Osteoblast (primary cell): ENCODE data around the gene TMC3. TPM values are rescaled to one million over a fixed set of nuclear protein-coding genes. Genes with fewer than 3 reads are reported as not detected.

Experiments used
- DNase-seq: peaks from one replicate; pipeline ENCODE4 v3.0.0; 2011; ENCODE audit warnings: low spot score, mixed read lengths; ENCODE audit not compliant: insufficient read length; ENCODE audit errors: missing footprints
- H2AFZ ChIP-seq: 2 replicates; pipeline ENCODE4 v1.6.0; 2011; ENCODE audit warnings: mild to moderate bottlenecking, low read length
- H3K27ac ChIP-seq: 2 replicates; pipeline ENCODE4 v1.5.1; 2011; ENCODE audit warnings: mild to moderate bottlenecking, low read depth, low read length, moderate library complexity
- H3K27me3 ChIP-seq: 2 replicates; pipeline ENCODE4 v1.6.0; 2012; ENCODE audit warnings: mild to moderate bottlenecking, control low read depth, inconsistent platforms, low read length, moderate library complexity; ENCODE audit not compliant: insufficient read depth
- H3K36me3 ChIP-seq: 2 replicates; pipeline ENCODE4 v1.5.1; 2011; ENCODE audit warnings: mild to moderate bottlenecking, low read length, control low read depth, moderate library complexity; ENCODE audit not compliant: insufficient read depth
- H3K4me1 ChIP-seq: 2 replicates; pipeline ENCODE4 v1.5.1; 2011; ENCODE audit warnings: mild to moderate bottlenecking, low read length, control low read depth, moderate library complexity; ENCODE audit not compliant: insufficient read depth
- H3K4me2 ChIP-seq: 2 replicates; pipeline ENCODE4 v1.6.0; 2011; ENCODE audit warnings: mild to moderate bottlenecking, low read length; ENCODE audit not compliant: insufficient read depth
- H3K4me3 ChIP-seq: fragments of 200-600 bp; sonication (generic); 3 replicates; pipeline ENCODE4 v1.5.1; 2012; ENCODE audit warnings: mild to moderate bottlenecking, low read length, inconsistent platforms; ENCODE audit not compliant: insufficient read depth
- H3K79me2 ChIP-seq: 2 replicates; pipeline ENCODE4 v1.6.0; 2012; ENCODE audit warnings: mild to moderate bottlenecking, low read length, control low read depth, inconsistent platforms; ENCODE audit not compliant: insufficient read depth
- H3K9me3 ChIP-seq: 2 replicates; pipeline ENCODE4 v1.5.1; 2011; ENCODE audit warnings: low read depth, low read length, control low read depth
- H4K20me1 ChIP-seq: 2 replicates; pipeline ENCODE4 v1.6.0; 2012; ENCODE audit warnings: mild to moderate bottlenecking, low read length, control low read depth; ENCODE audit not compliant: insufficient read depth
- total RNA-seq: library from RNA; depleted of rRNA; stranded (reverse); fragments of >200 nt; gene quantifications from 2 replicates; pipeline ENCODE4 v1.2.3, GENCODE V29; 2012
- TF ChIP-seq, protein P1 (sequence below): IDR thresholded peaks from 2 replicates; pipeline ENCODE4 v1.5.1; 2011; ENCODE audit warnings: mild to moderate bottlenecking, low read depth, low read length, moderate library complexity; ENCODE audit errors: extremely low read depth

Gene TMC3
- total RNA-seq, 1 donor: not detected

DNA sequence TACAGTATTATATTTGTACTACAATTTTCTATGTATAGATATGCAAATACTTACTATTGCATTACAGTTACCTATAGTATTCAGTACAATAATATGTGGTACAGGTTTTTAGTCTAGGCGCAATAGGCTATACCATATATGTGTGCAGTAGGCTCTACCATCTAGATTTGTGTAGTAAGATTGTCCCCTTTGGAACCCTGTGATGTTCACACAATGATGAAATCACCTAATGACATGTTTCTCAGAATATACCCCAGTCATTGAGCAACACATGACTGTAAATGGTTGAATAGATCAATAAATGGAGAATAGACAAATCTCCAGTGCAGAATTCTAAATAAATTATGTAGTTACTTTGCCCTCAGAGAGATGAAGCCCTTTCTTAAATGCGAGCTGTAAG, 17.6 kb upstream of the TMC3 start:
- H3K36me3 ChIP-seq: no peaks in the 10 kb centered on the region
- H3K9me3 ChIP-seq: no peaks in the 10 kb centered on the region
- no peak overlapping the region for H3K4me2 ChIP-seq
- H4K20me1 ChIP-seq: no peaks in the 10 kb centered on the region
- H3K4me1 ChIP-seq: no peaks in the 10 kb centered on the region
- no peak overlapping the region for H3K4me3 ChIP-seq
- H3K27me3 ChIP-seq: no peaks in the 10 kb centered on the region
- TF ChIP-seq, protein P1, sequence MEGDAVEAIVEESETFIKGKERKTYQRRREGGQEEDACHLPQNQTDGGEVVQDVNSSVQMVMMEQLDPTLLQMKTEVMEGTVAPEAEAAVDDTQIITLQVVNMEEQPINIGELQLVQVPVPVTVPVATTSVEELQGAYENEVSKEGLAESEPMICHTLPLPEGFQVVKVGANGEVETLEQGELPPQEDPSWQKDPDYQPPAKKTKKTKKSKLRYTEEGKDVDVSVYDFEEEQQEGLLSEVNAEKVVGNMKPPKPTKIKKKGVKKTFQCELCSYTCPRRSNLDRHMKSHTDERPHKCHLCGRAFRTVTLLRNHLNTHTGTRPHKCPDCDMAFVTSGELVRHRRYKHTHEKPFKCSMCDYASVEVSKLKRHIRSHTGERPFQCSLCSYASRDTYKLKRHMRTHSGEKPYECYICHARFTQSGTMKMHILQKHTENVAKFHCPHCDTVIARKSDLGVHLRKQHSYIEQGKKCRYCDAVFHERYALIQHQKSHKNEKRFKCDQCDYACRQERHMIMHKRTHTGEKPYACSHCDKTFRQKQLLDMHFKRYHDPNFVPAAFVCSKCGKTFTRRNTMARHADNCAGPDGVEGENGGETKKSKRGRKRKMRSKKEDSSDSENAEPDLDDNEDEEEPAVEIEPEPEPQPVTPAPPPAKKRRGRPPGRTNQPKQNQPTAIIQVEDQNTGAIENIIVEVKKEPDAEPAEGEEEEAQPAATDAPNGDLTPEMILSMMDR: no peak
- H3K27ac ChIP-seq: no peak overlapping the region
- DNase-seq: no peak
- no peak overlapping the region for H2AFZ ChIP-seq
- H3K79me2 ChIP-seq: no peaks in the 10 kb centered on the region

DNA sequence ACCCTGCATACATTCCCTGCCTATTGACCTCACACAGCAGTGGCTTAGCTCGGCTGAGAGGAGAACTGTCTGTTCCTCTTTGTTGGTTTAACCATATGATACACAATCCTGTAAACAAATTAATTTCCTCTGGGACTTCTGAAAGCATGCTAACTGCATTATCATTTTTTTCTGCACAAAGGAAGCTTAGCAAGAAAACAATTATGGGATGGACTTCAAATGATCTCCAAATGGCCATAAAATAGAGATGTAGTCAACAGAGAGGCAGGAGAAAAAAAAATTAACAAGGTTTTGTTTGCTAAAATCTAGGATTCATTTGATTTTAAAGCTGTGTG, 14.4 kb upstream of the TMC3 start:
- no peaks in the 10 kb centered on the region for H3K27me3 ChIP-seq
- no peaks in the 10 kb centered on the region for H3K4me1 ChIP-seq
- H3K4me3 ChIP-seq: no peak overlapping the region
- H2AFZ ChIP-seq: no peak overlapping the region
- H3K27ac ChIP-seq: no peak overlapping the region
- no peak overlapping the region for H3K4me2 ChIP-seq
- H3K79me2 ChIP-seq: no peaks in the 10 kb centered on the region
- TF ChIP-seq, protein P1: no peak
- H4K20me1 ChIP-seq: no peaks in the 10 kb centered on the region
- H3K36me3 ChIP-seq: no peaks in the 10 kb centered on the region
- no peak for DNase-seq
- H3K9me3 ChIP-seq: no peaks in the 10 kb centered on the region

DNA sequence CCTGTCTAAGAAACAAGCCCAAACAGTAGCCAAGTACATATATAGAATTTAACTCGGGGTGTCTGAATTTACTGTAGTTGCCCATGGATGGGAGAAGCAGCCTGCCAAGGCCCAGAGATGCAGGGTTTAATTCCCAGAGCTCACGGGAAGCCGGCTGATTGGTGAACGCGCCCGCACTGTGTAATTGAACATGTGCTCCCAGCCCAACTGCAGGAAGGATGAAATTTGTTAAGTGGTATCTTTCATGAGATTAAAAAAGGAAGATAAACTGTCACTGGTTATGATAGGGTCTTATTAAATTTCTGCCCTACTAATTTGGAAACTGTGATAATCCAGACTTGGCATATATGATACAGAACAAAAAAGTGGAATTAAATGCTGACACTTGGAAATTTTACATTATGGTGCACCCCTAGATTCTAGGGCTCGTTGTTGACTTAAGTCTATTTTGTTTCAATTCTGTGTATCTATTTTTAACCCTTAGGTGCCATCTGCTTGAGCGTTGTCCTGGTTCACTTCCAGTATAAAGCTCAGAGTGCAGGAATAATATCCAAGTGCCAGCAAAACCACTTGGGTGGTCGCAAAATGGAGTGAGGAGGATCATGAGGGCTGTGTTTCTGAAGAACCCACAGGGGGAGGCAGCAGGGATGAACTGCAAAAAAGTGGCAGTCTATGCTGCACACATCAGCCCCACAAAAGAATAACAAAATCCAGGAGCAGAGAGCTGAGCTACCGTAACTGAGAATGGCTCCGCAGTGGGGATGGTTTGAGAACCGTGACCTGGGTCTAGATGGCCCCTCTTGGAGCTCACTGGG, 13.8 kb upstream of the TMC3 start:
- H3K9me3 ChIP-seq: no peaks in the 10 kb centered on the region
- no peak overlapping the region for H3K4me2 ChIP-seq
- no peak overlapping the region for H2AFZ ChIP-seq
- no peak for DNase-seq
- H3K4me3 ChIP-seq: no peak overlapping the region
- no peaks in the 10 kb centered on the region for H4K20me1 ChIP-seq
- H3K79me2 ChIP-seq: no peaks in the 10 kb centered on the region
- no peaks in the 10 kb centered on the region for H3K36me3 ChIP-seq
- TF ChIP-seq, protein P1: no peak
- H3K4me1 ChIP-seq: no peaks in the 10 kb centered on the region
- H3K27me3 ChIP-seq: no peaks in the 10 kb centered on the region
- no peak overlapping the region for H3K27ac ChIP-seq

DNA sequence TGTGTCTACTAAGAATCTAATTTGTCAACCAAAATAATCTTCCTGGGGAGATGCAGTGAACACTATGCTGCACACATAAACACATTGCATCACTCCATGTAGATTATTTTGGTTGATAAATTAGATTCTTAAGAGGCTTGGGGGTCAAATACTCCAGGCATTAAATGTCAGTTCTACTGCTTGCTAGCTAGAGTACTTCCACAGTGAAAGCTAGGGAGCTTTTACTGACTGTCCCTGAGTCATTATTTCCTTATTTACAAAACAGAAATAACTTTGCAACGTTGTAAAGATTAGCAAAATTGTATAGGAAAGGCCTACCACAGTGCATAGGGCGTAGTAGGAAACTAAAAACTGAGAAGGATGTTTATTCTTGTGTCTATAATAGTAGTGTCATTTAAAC, 12.9 kb upstream of the TMC3 start:
- no peak overlapping the region for H3K4me2 ChIP-seq
- H3K4me3 ChIP-seq: no peak overlapping the region
- no peak for DNase-seq
- H3K4me1 ChIP-seq: no peaks in the 10 kb centered on the region
- no peak overlapping the region for H2AFZ ChIP-seq
- H3K36me3 ChIP-seq: no peaks in the 10 kb centered on the region
- no peaks in the 10 kb centered on the region for H3K27me3 ChIP-seq
- H4K20me1 ChIP-seq: no peaks in the 10 kb centered on the region
- H3K27ac ChIP-seq: no peak overlapping the region
- H3K9me3 ChIP-seq: no peaks in the 10 kb centered on the region
- H3K79me2 ChIP-seq: no peaks in the 10 kb centered on the region
- TF ChIP-seq, protein P1: no peak
